Measurements from ENCODE around the gene COBL.

The COBL gene

GRCh38 chr7:51263631-51264484 is 52.8 kb downstream of the COBL start:
- TF ChIP-seq, protein P1, sequence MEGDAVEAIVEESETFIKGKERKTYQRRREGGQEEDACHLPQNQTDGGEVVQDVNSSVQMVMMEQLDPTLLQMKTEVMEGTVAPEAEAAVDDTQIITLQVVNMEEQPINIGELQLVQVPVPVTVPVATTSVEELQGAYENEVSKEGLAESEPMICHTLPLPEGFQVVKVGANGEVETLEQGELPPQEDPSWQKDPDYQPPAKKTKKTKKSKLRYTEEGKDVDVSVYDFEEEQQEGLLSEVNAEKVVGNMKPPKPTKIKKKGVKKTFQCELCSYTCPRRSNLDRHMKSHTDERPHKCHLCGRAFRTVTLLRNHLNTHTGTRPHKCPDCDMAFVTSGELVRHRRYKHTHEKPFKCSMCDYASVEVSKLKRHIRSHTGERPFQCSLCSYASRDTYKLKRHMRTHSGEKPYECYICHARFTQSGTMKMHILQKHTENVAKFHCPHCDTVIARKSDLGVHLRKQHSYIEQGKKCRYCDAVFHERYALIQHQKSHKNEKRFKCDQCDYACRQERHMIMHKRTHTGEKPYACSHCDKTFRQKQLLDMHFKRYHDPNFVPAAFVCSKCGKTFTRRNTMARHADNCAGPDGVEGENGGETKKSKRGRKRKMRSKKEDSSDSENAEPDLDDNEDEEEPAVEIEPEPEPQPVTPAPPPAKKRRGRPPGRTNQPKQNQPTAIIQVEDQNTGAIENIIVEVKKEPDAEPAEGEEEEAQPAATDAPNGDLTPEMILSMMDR (IDR thresholded peaks at IDR 0.05; ENCODE audit: borderline replicate concordance, insufficient read depth, low read depth, low read length): no peak
- no peak overlapping the region for H3K4me3 ChIP-seq (ENCODE audit: low read depth, low read length)

DNA sequence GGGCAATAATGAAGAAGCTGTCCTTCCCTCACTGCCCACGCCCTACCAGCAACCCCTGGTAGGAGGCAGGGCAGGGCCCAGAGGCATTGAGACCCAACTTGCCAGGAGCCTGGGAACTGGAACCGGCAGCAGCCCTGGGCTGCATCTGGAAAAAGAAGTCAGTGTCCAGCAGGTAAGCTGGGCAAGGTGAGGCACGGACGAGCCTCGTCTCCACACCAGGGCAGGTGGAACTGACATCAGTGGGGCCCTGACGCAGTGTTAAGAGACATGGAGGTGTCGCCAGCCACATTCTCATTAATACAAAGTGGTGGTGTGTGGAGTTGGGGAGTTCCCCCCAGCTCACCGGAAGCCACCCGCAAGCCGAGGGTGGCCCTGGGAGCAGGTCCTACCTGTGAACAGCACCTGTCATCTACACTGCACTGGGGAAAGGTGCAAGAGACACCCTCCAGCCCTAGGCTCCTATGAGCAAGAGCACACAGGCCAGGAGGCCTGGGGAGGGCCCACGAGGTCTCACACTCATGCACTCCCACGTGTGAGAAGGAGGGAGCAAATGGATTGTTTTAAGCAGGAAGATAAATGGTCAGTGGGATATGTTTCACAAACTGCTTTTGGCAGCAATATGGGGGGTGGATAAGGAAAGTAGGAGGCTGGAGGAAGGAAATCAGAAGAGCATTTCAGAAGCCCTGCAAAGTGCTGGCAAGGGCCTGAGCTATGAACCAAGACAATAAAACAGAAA is 53.6 kb downstream of the COBL start:
- no peak overlapping the region for H3K4me3 ChIP-seq (ENCODE audit: low read depth, low read length)
- TF ChIP-seq, protein P1 (IDR thresholded peaks at IDR 0.05; ENCODE audit: borderline replicate concordance, insufficient read depth, low read depth, low read length): no peak

DNA sequence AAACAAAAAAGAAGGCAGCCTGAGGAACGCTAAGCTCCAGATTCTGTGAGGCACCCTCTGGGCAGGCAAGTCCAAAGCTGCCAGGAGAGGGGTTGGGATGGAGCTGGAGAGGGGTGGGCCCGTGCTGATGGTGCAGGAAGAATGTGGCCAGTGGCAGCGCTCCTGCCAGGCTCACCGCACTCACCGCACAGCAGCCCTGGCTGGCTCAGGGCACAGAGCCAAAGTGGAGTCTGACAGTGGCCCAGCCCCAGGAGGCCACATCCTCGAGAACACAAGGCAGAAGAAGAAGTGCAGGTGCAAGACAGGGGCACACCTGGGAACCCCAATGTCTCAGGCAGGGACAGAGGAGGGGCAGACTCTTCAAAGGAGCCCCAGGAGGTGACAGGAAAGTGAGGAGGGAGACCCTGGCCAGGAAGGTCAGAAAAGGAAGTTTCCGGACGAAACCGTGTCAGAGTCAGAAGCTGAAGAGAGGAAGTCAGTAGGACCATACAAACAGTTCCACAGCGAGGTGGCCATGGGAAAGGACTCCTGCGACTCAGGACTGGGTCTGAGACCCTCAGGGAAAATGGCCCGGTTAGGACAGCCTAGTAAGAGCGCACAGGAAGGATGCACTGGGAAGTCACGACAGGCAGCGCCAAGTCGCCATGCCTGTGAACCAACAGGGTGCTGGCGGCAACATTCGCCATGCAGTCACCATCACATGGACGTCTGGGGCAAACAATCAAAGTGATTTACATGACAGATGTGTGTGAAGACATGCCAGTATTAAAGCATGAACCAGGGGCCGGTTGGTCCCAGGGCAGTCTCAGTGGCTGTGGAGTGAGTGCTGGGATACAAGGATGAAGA is 54.4 kb downstream of the COBL start:
- H3K4me3 ChIP-seq (ENCODE audit: low read depth, low read length): no peak overlapping the region

DNA sequence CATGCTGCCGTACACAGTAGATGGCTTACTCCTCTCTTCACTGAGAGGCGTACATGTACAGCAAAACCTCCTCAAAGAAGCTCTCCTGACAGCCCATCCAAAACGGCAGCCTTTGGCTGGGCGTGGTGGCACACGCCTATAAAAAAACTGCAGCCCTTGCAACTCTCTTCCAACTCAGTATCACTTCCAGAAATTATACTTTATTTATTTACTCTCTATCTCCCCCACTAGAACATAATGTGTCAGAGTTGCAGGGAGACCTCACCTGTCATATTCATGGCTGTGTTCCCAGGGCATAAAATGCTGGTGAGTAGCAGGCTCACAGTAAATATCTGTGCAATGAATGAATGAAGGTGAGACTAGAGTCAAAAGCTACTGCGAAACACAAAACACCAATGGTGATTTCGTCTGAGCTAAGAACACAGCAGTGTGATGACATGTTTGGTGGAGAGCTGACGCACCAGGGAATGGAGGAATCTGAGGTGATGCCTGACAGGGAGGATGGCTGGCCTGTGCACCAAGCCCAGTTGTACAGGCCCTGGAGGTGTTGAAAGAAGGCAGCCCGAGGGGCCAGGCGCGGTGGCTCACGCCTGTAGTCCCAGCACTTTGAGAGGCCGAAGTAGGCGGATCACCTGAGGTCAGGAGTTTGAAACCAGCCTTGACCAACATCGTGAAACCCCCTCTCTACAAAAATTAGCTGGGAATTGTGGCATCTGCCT is 55.3 kb downstream of the COBL start:
- no peak overlapping the region for H3K4me3 ChIP-seq (ENCODE audit: low read depth, low read length)
- TF ChIP-seq, protein P1 (IDR thresholded peaks at IDR 0.05; ENCODE audit: borderline replicate concordance, insufficient read depth, low read depth, low read length): no peak

More for the DNA sequence above, 54.4 kb downstream of the COBL start:
- TF ChIP-seq, protein P1 (IDR thresholded peaks at IDR 0.05; ENCODE audit: borderline replicate concordance, insufficient read depth, low read depth, low read length): no peak

DNA sequence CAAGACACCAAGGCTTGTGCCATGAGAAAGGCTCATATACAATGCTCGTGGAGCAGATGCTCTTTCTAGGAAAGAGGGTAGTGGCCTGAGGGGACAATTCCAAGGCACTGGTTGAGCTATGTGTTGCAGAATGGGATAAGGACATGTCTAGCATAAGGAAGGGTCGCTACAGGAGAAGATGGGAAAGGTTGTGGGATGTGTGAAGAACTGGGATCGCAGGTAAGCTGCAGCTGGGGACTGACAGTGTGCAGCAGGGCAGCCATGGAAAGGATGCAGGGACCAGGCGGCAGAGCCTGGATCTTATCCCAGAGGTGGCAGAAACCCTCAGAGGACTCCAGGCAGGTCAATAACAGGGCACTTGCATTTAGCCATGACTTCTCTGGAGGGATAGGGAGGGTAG is 56.1 kb downstream of the COBL start:
- TF ChIP-seq, protein P1 (IDR thresholded peaks at IDR 0.05; ENCODE audit: borderline replicate concordance, insufficient read depth, low read depth, low read length): no peak
- H3K4me3 ChIP-seq (ENCODE audit: low read depth, low read length): no peak overlapping the region

DNA sequence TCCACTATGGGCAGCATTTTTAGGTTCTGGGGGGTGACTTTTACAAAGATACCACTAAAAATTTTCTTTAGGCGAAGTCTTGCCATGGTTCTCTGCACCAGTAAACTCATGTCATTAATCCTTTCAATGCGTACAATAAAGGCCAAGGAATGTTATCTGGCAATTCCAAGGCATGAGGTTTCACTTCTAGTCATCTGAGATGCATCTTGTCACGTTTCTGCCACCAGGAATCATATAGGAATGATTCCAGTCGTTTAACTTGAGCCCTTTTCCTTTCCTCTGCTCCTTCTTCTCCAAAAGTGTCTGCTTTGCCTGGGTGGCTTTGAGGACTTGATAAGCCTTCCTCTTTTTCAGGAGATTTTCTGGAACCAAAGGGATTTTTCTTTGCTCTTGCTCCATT is 56.8 kb downstream of the COBL start:
- TF ChIP-seq, protein P1 (IDR thresholded peaks at IDR 0.05; ENCODE audit: borderline replicate concordance, insufficient read depth, low read depth, low read length): no peak
- H3K4me3 ChIP-seq (ENCODE audit: low read depth, low read length): no peak overlapping the region
